ENCODE measurements around the gene CFAP61. TPM values are rescaled to one million over a fixed set of nuclear protein-coding genes. Genes with fewer than 3 reads are reported as not detected.

Gene CFAP61
- total and polyA plus RNA-seq, 2 experiments from 2014 or later = 0.21 TPM; not detected in 1

DNA sequence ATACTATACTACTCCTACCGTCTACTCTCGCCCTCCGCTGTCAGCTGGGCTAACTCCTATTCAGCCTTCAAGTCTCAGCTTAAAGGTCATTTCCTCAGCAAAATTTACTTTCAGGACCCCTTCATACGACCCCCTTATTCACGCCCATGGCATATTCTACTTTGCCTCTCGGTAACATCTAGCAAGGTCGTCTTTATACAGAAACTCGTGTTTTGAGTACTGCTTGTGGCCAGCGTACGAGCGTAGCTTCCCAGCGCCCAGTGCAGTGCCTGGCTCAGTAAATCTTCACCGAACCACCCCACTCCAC, 612 bp upstream of the CFAP61 start:
- Histone ChIP-seq H3K36me3 (ENCODE audit: insufficient read depth) (peaks cover 23% of the 10 kb centered on the region), H3K27me3 (ENCODE audit: insufficient read depth) (no peaks in the 10 kb centered on the region), H3K9me2 (ENCODE audit: insufficient read depth) (no peaks in the 10 kb centered on the region), H3K4me3 (peak overlapping the region; percentile 88), H2AFZ (peak overlapping the region; percentile 92), H3K27ac (ENCODE audit: low read depth) (peak overlapping the region; percentile 94), H3K4me2 (peak overlapping the region; percentile 98), H3K4me1 (ENCODE audit: insufficient read depth) (peaks cover 7% of the 10 kb centered on the region), H3K79me2 (replicated peaks; ENCODE audit: insufficient read depth) (peaks cover 18% of the 10 kb centered on the region), H4K20me1 (replicated peaks; ENCODE audit: insufficient read depth) (no peaks in the 10 kb centered on the region), H3F3A (replicated peaks; ENCODE audit: low read depth) (no peaks in the 10 kb centered on the region; the same call in 1 of the 2 replicates)
- no peak for DNase-seq (ENCODE audit: low spot score)
- Mint-ChIP-seq H3K27me3 (ENCODE audit: insufficient read depth, low read depth, poor library complexity) (peaks cover 9% of the 10 kb centered on the region), H3K4me3 (peak overlapping the region; percentile 98), H3K4me1 (no peaks in the 10 kb centered on the region), H3K36me3 (ENCODE audit: low read depth) (peaks cover 35% of the 10 kb centered on the region), H3K27ac (peak overlapping the region; percentile 99), H3K9me3 (no peaks in the 10 kb centered on the region; the same call in 2 of the 3 replicates)
- TF ChIP-seq ETS1 (IDR thresholded peaks at IDR 0.05) (no peak), REST (IDR thresholded peaks at IDR 0.05; ENCODE audit: unreplicated experiment) (no peak), NANOG (IDR thresholded peaks at IDR 0.05; ENCODE audit: borderline replicate concordance) (no peak), CREB1 (CRISPR knock-in tag; IDR thresholded peaks at IDR 0.05; ENCODE audit: low read depth) (no peak), ZNF114 (CRISPR knock-in tag; IDR thresholded peaks at IDR 0.05) (no peak), EZH2phosphoT487 (IDR thresholded peaks at IDR 0.05; ENCODE audit: unreplicated experiment) (no peak), JUNB (IDR thresholded peaks at IDR 0.05; ENCODE audit: unreplicated experiment) (no peak)
- TF ChIP-seq, protein P1, sequence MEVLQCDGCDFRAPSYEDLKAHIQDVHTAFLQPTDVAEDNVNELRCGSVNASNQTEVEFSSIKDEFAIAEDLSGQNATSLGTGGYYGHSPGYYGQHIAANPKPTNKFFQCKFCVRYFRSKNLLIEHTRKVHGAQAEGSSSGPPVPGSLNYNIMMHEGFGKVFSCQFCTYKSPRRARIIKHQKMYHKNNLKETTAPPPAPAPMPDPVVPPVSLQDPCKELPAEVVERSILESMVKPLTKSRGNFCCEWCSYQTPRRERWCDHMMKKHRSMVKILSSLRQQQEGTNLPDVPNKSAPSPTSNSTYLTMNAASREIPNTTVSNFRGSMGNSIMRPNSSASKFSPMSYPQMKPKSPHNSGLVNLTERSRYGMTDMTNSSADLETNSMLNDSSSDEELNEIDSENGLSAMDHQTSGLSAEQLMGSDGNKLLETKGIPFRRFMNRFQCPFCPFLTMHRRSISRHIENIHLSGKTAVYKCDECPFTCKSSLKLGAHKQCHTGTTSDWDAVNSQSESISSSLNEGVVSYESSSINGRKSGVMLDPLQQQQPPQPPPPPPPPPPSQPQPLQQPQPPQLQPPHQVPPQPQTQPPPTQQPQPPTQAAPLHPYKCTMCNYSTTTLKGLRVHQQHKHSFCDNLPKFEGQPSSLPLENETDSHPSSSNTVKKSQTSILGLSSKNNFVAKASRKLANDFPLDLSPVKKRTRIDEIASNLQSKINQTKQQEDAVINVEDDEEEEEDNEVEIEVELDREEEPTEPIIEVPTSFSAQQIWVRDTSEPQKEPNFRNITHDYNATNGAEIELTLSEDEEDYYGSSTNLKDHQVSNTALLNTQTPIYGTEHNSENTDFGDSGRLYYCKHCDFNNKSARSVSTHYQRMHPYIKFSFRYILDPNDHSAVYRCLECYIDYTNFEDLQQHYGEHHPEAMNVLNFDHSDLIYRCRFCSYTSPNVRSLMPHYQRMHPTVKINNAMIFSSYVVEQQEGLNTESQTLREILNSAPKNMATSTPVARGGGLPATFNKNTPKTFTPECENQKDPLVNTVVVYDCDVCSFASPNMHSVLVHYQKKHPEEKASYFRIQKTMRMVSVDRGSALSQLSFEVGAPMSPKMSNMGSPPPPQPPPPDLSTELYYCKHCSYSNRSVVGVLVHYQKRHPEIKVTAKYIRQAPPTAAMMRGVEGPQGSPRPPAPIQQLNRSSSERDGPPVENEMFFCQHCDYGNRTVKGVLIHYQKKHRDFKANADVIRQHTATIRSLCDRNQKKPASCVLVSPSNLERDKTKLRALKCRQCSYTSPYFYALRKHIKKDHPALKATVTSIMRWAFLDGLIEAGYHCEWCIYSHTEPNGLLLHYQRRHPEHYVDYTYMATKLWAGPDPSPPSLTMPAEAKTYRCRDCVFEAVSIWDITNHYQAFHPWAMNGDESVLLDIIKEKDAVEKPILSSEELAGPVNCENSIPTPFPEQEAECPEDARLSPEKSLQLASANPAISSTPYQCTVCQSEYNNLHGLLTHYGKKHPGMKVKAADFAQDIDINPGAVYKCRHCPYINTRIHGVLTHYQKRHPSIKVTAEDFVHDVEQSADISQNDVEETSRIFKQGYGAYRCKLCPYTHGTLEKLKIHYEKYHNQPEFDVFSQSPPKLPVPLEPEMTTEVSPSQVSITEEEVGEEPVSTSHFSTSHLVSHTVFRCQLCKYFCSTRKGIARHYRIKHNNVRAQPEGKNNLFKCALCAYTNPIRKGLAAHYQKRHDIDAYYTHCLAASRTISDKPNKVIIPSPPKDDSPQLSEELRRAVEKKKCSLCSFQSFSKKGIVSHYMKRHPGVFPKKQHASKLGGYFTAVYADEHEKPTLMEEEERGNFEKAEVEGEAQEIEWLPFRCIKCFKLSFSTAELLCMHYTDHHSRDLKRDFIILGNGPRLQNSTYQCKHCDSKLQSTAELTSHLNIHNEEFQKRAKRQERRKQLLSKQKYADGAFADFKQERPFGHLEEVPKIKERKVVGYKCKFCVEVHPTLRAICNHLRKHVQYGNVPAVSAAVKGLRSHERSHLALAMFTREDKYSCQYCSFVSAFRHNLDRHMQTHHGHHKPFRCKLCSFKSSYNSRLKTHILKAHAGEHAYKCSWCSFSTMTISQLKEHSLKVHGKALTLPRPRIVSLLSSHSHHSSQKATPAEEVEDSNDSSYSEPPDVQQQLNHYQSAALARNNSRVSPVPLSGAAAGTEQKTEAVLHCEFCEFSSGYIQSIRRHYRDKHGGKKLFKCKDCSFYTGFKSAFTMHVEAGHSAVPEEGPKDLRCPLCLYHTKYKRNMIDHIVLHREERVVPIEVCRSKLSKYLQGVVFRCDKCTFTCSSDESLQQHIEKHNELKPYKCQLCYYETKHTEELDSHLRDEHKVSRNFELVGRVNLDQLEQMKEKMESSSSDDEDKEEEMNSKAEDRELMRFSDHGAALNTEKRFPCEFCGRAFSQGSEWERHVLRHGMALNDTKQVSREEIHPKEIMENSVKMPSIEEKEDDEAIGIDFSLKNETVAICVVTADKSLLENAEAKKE (CRISPR knock-in tag; IDR thresholded peaks at IDR 0.05) = no peak
- TF ChIP-seq, protein P2, sequence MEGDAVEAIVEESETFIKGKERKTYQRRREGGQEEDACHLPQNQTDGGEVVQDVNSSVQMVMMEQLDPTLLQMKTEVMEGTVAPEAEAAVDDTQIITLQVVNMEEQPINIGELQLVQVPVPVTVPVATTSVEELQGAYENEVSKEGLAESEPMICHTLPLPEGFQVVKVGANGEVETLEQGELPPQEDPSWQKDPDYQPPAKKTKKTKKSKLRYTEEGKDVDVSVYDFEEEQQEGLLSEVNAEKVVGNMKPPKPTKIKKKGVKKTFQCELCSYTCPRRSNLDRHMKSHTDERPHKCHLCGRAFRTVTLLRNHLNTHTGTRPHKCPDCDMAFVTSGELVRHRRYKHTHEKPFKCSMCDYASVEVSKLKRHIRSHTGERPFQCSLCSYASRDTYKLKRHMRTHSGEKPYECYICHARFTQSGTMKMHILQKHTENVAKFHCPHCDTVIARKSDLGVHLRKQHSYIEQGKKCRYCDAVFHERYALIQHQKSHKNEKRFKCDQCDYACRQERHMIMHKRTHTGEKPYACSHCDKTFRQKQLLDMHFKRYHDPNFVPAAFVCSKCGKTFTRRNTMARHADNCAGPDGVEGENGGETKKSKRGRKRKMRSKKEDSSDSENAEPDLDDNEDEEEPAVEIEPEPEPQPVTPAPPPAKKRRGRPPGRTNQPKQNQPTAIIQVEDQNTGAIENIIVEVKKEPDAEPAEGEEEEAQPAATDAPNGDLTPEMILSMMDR (conservative IDR thresholded peaks at IDR 0.05; ENCODE audit: low read depth in 2 of 2) = no peak
- ATAC-seq = no peak

Data from GM23338 (cell line).